Naive thymus-derived CD4-positive, alpha-beta T cell (primary cell): Measurements from ENCODE around the gene ARHGAP33. TPM values are rescaled to one million over a fixed set of nuclear protein-coding genes. Genes with fewer than 3 reads are reported as not detected.

ENCODE experiments used
- ATAC-seq: fragments of 150-1000 bp; cut with Tn5 transposase; 2 replicates; pipeline ENCODE4 v1.10.0; 2021; ENCODE audit warnings: mild to moderate bottlenecking, moderate library complexity
- CTCF ChIA-PET: fragments of 350-600 bp; sonication (Branson Sonifier 250); formaldehyde crosslinking; loops from one replicate; lab custom pipeline; 2021; ENCODE audit warnings: antibody characterized with exemption; lab: Charles Lee
- POLR2A ChIA-PET: fragments of 350-600 bp; sonication (Branson Sonifier 250); formaldehyde crosslinking; loops from one replicate; lab custom pipeline; 2021; ENCODE audit warnings: antibody characterized with exemption, inconsistent platforms; lab: Charles Lee
- DNase-seq, 9 donors: peaks; one replicate each; pipeline versions ENCODE4 v3.0.0 to v3.0.0-alpha.2; 2020 to 2022; ENCODE audit warnings: mixed read lengths in 1 of 9
- H3K27ac ChIP-seq: one replicate; pipeline ENCODE4 v1.7.0; 2013; ENCODE audit warnings: mild to moderate bottlenecking, low read depth, low read length, moderate library complexity
- H3K27me3 ChIP-seq, 2 donors: one replicate each; pipeline ENCODE4 v1.7.0; 2013; ENCODE audit warnings: low read length in 2 of 2, mild to moderate bottlenecking in 2 of 2, moderate library complexity in 2 of 2; ENCODE audit not compliant: control insufficient read depth in 2 of 2, insufficient read depth in 2 of 2
- H3K36me3 ChIP-seq, 3 experiments: 1 replicate in 2 of 3; 2 replicates in 1 of 3; pipeline ENCODE4 v1.7.0; 2013; ENCODE audit warnings: low read length in 3 of 3, mild to moderate bottlenecking in 3 of 3, moderate library complexity in 1 of 3; ENCODE audit not compliant: insufficient read depth in 3 of 3, control insufficient read depth in 2 of 3
- H3K4me1 ChIP-seq, 2 donors: one replicate each; pipeline ENCODE4 v1.7.0; 2013; ENCODE audit warnings: low read length in 2 of 2, mild to moderate bottlenecking in 2 of 2, moderate library complexity in 1 of 2; ENCODE audit not compliant: control insufficient read depth in 2 of 2, insufficient read depth in 2 of 2
- H3K4me3 ChIP-seq: 2 replicates; pipeline ENCODE4 v1.7.0; 2013; ENCODE audit warnings: mild to moderate bottlenecking, low read length
- H3K9me3 ChIP-seq, 3 experiments: 1 replicate in 2 of 3; 2 replicates in 1 of 3; pipeline ENCODE4 v1.7.0; 2013; ENCODE audit warnings: low read length in 3 of 3; ENCODE audit not compliant: control insufficient read depth in 2 of 3
- H3K27ac Mint-ChIP-seq, 9 donors: one replicate each; pipeline ENCODE4 v1.8.0; 2020 to 2022; ENCODE audit warnings: mixed read lengths in 9 of 9, mild to moderate bottlenecking in 8 of 9, moderate library complexity in 5 of 9, inconsistent platforms in 2 of 9
- H3K27me3 Mint-ChIP-seq, 5 donors: one replicate each; pipeline ENCODE4 v1.8.0; 2021 to 2022; ENCODE audit warnings: mixed read lengths in 5 of 5, mild to moderate bottlenecking in 1 of 5
- H3K36me3 Mint-ChIP-seq, 5 donors: one replicate each; pipeline ENCODE4 v1.8.0; 2020 to 2022; ENCODE audit warnings: mixed read lengths in 5 of 5, mild to moderate bottlenecking in 3 of 5, inconsistent platforms in 1 of 5
- H3K4me1 Mint-ChIP-seq, 7 donors: one replicate each; pipeline ENCODE4 v1.8.0; 2020 to 2022; ENCODE audit warnings: mixed read lengths in 7 of 7, mild to moderate bottlenecking in 3 of 7, inconsistent platforms in 1 of 7
- H3K4me3 Mint-ChIP-seq, 10 donors: one replicate each; pipeline ENCODE4 v1.8.0; 2020 to 2022; ENCODE audit warnings: mild to moderate bottlenecking in 10 of 10, mixed read lengths in 10 of 10, moderate library complexity in 6 of 10, inconsistent platforms in 2 of 10
- H3K9me3 Mint-ChIP-seq, 11 donors: one replicate each; pipeline ENCODE4 v1.8.0; 2020 to 2022; ENCODE audit warnings: mixed read lengths in 11 of 11, mild to moderate bottlenecking in 4 of 11, inconsistent platforms in 1 of 11, moderate library complexity in 1 of 11
- intact Hi-C, 2 donors: fragments of 100-400 bp; cut with micrococcal nuclease; formaldehyde crosslinking; loops; one replicate each; pipeline ENCODE4 v1.15.1; 2023
- polyA plus RNA-seq, 2 donors: library from polyadenylated mRNA; unstranded; fragments of 300-500 nt; fragmentation: Illumina TruSeq; gene quantifications; one replicate each; pipeline ENCODE4 v1.2.3, GENCODE V29; 2021
- total RNA-seq, 6 experiments: library from RNA in 5 of 6; stranded (reverse) in 5 of 6; gene quantifications; 1 replicate in 5 of 6; 2 replicates in 1 of 6; pipeline ENCODE4 v1.2.3 and lab custom pipeline; 2021 to 2026

Gene ARHGAP33, protein sequence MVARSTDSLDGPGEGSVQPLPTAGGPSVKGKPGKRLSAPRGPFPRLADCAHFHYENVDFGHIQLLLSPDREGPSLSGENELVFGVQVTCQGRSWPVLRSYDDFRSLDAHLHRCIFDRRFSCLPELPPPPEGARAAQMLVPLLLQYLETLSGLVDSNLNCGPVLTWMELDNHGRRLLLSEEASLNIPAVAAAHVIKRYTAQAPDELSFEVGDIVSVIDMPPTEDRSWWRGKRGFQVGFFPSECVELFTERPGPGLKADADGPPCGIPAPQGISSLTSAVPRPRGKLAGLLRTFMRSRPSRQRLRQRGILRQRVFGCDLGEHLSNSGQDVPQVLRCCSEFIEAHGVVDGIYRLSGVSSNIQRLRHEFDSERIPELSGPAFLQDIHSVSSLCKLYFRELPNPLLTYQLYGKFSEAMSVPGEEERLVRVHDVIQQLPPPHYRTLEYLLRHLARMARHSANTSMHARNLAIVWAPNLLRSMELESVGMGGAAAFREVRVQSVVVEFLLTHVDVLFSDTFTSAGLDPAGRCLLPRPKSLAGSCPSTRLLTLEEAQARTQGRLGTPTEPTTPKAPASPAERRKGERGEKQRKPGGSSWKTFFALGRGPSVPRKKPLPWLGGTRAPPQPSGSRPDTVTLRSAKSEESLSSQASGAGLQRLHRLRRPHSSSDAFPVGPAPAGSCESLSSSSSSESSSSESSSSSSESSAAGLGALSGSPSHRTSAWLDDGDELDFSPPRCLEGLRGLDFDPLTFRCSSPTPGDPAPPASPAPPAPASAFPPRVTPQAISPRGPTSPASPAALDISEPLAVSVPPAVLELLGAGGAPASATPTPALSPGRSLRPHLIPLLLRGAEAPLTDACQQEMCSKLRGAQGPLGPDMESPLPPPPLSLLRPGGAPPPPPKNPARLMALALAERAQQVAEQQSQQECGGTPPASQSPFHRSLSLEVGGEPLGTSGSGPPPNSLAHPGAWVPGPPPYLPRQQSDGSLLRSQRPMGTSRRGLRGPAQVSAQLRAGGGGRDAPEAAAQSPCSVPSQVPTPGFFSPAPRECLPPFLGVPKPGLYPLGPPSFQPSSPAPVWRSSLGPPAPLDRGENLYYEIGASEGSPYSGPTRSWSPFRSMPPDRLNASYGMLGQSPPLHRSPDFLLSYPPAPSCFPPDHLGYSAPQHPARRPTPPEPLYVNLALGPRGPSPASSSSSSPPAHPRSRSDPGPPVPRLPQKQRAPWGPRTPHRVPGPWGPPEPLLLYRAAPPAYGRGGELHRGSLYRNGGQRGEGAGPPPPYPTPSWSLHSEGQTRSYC
- total RNA-seq (10 to 100 TPM; 15.3 to 55.5 (median 23.4) TPM), polyA plus RNA-seq (1 to 10 TPM in 1 of 2 donors, under 1 TPM in 1; 0.09 to 1.0 TPM), total RNA-seq (lab: John Stamatoyannopoulos, UW) (7.9 reads per million, percentile 32 among the genes with 10 or more reads in this experiment)

DNA sequence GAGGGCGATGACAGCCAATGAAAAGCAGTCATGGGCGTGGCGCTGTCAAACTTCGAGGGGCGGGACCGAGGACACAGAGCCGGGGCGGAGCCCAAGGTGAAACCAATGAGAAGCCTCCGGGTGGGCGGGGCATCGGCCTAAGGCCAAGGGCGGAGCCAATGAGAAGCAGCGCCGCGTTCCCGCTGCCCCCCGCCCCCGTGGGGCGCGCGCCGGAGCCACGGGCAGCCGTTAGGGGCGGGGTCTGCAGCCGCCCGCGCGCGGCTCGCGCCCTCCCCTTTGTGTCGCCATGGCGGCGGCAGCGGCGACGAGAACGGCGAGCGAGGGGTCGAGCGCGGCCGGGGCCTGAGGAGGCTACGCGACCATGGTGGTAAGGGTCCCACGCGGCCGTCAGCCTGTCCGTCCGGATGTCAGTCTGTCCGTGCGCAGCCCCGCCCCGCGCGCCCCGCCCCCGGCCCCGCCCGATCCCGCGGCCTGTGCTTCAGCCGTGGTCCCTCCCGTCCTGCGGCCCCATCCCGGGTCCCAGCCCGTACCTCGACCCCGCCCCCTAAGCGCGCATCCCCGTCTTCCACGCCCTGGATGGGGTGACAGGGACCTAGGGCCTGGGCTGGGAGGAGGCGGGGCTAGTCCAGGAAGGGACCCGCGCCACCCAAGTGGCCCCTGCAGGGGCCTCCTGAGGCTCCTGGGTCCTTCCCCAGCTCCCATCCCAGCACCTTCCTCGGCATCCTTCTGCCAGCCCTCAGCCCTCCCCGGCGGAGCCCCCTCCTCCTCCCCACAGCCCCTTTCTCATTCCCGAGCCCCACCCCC is at the start of gene ARHGAP33:
Gene ARHGAP33 (plus strand): TSS at position 267 of the 804 bp plus-strand sequence. CDS start 95 bp downstream, at position 362.
- Histone ChIP-seq H3K27ac (peak within 1 kb of the TSS; percentile 61), H3K27me3 (no peaks in the 10 kb centered on the region), H3K9me3 (no peaks in the 10 kb centered on the region), H3K4me3 (peak within 1 kb of the TSS; percentile 56), H3K36me3 (peaks cover 0 to 8% (median 0%) of the 10 kb centered on the region in 3 experiments), H3K4me1 (peaks cover 0 to 6% of the 10 kb centered on the region in 2 donors)
- ATAC-seq = peak; percentile 100
- Mint-ChIP-seq H3K36me3 (peaks cover 0 to 11% (median 0%) of the 10 kb centered on the region in 5 donors), H3K4me3 (peak within 1 kb of the TSS; percentile 77 to 94 (median 86)), H3K27me3 (no peaks in the 10 kb centered on the region), H3K9me3 (peaks cover 0 to 2% (median 0%) of the 10 kb centered on the region in 11 donors), H3K27ac (peak within 1 kb of the TSS in 7 of 9 donors; percentile 12 to 88 (median 84)), H3K4me1 (peaks cover 11 to 28% (median 18%) of the 10 kb centered on the region in 7 donors)
- ChIA-PET POLR2A (no interaction called here), CTCF (no interaction called here)
- intact Hi-C loops = loop anchor here (1.0 to 10.0 kb wide), 12 partner anchors 17 to 340 kb away; partner anchors contain the start of genes LIN37 (in 2 of the 2), PROSER3 (in 2 of the 2), THAP8 (in 2 of the 2) and WDR62 (in 2 of the 2)
- DNase-seq = peak; percentile 96 to 99 (median 98)

DNA sequence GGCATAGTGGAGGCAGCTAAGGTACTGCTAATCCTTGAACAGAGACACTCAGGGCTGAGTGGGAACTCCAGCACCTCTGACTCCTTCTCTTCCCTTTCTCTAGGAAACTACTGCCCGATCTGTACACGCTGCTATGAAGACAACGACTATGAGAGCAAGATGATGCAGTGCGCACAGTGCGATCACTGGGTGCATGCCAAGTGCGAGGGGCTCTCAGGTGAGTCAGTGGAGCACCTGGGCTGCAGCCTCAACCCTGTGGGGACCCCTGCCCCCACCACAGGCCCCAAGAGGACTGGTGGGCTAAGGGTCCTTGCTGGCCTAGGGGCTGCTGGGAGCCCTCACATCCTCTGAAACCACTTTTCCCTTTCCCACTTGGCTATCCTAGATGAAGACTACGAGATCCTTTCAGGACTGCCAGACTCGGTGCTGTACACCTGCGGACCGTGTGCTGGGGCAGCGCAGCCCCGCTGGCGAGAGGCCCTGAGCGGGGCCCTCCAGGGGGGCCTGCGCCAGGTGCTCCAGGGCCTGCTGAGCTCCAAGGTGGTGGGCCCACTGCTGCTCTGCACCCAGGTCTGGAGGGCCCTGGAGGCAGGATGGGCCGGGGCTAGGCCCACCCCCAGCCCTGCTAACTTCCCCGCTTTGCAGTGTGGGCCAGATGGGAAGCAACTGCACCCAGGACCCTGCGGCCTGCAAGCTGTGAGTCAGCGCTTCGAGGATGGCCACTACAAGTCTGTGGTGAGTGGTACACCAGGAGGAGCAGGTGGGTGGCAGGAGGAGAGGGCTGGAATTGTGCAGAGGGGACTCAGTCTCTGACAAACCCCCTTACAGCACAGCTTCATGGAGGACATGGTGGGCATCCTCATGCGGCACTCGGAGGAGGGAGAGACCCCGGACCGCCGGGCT is 48.1 kb upstream of the ARHGAP33 start:
- POLR2A ChIA-PET = interaction anchor here (1.5 to 1.8 kb wide), 3 partner anchors 9 to 16 kb away, joined by 4 to 8 read pairs (median 6); no protein-coding TSS in a partner anchor
- intact Hi-C loops = no loop called here
- H3K4me1 ChIP-seq = no peaks in the 10 kb centered on the region
- H3K36me3 Mint-ChIP-seq = peaks cover 4 to 66% (median 10%) of the 10 kb centered on the region in 5 donors
- CTCF ChIA-PET = interaction anchor here (0.9 to 1.0 kb wide), 3 partner anchors 10 to 231 kb away, joined by 3 to 5 read pairs (median 3); partner anchors contain the start of gene U2AF1L4
- no peaks in the 10 kb centered on the region for H3K9me3 Mint-ChIP-seq
- H3K27me3 ChIP-seq = no peaks in the 10 kb centered on the region
- no peak overlapping the region for H3K4me3 Mint-ChIP-seq
- DNase-seq = no peak
- peaks cover 0 to 22% (median 6%) of the 10 kb centered on the region in 7 donors for H3K4me1 Mint-ChIP-seq
- no peak for ATAC-seq
- no peaks in the 10 kb centered on the region for H3K9me3 ChIP-seq
- H3K27me3 Mint-ChIP-seq = no peaks in the 10 kb centered on the region
- H3K36me3 ChIP-seq = peaks cover 38 to 100% (median 60%) of the 10 kb centered on the region in 3 experiments
- H3K27ac ChIP-seq = no peak overlapping the region
- H3K4me3 ChIP-seq = no peak overlapping the region
- H3K27ac Mint-ChIP-seq = peak overlapping the region in 2 of 9 donors; percentile 32 to 41

DNA sequence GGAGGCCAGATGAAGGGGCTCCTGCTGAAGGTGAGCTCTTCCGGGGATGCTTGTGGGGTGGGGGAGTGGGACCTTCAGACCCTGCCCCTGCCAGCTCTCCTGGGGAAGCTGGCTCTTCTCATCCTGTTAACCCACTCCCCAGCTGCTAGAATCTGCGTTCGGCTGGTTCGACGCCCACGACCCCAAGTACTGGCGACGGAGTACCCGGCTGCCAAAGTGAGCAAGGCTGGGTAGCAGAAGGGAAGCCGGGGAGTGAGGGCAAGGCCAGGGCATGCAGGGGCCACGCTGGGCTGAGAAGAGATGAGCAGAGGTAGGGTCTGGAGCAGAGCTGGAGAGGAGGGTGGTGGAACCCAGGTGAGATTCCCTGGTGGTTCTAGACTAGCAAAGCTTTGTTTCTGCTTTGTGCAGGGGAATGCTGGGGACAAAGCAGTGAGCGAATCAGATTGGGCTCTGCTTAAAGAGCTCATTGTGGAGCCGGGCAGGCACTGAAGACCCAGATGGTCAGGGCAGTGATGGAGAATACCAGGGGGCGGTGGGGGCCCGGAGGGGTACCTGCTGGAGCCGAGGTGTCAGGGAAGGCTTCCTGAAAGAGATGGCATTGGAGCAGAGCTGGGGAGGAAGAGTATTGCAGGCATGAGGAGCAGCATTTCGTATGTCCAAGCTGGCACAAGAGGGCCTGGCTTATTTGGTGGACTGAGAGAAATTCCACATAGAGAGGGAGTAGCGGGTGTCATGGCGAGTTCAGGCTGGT is 47.2 kb upstream of the ARHGAP33 start:
- peaks cover 4 to 62% (median 10%) of the 10 kb centered on the region in 5 donors for H3K36me3 Mint-ChIP-seq
- peaks cover 0 to 17% (median 5%) of the 10 kb centered on the region in 7 donors for H3K4me1 Mint-ChIP-seq
- no peak overlapping the region for H3K27ac ChIP-seq
- no peaks in the 10 kb centered on the region for H3K9me3 ChIP-seq
- ATAC-seq (no peak), DNase-seq (no peak)
- POLR2A ChIA-PET = interaction anchor here (1.5 to 1.8 kb wide), 3 partner anchors 9 to 15 kb away, joined by 4 to 8 read pairs (median 6); no protein-coding TSS in a partner anchor
- no peak overlapping the region for H3K4me3 Mint-ChIP-seq
- CTCF ChIA-PET = interaction anchor here (0.9 to 1.0 kb wide), 3 partner anchors 9 to 231 kb away, joined by 3 to 5 read pairs (median 3); partner anchors contain the start of gene U2AF1L4
- no peak overlapping the region for H3K4me3 ChIP-seq
- intact Hi-C loops = no loop called here
- H3K4me1 ChIP-seq = no peaks in the 10 kb centered on the region
- H3K9me3 Mint-ChIP-seq = no peaks in the 10 kb centered on the region
- H3K27me3 ChIP-seq = no peaks in the 10 kb centered on the region
- H3K27ac Mint-ChIP-seq = peak overlapping the region in 2 of 9 donors; percentile 38 to 55
- peaks cover 30 to 98% (median 53%) of the 10 kb centered on the region in 3 experiments for H3K36me3 ChIP-seq
- no peaks in the 10 kb centered on the region for H3K27me3 Mint-ChIP-seq

DNA sequence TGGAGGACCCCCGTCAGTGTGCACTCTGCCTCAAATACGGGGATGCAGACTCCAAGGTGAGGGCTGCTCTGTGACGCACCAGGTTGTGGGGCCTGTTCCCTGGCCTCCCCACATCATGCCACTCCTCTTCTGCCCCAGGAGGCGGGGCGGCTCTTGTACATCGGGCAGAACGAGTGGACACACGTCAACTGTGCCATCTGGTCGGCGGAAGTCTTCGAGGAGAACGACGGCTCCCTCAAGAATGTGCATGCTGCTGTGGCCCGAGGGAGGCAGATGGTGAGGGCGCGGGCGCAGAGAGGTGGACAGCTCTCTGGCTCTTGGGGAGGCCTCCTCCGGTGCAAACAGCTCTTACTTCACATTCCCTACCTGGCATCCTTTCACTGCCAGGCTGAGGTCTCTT is 46.3 kb upstream of the ARHGAP33 start:
- intact Hi-C loops = no loop called here
- no peaks in the 10 kb centered on the region for H3K27me3 ChIP-seq
- Mint-ChIP-seq H3K27ac (no peak overlapping the region), H3K36me3 (peaks cover 4 to 57% (median 10%) of the 10 kb centered on the region in 5 donors), H3K27me3 (no peaks in the 10 kb centered on the region), H3K9me3 (no peaks in the 10 kb centered on the region), H3K4me3 (no peak overlapping the region), H3K4me1 (peaks cover 0 to 20% (median 4%) of the 10 kb centered on the region in 7 donors)
- peaks cover 21 to 98% (median 46%) of the 10 kb centered on the region in 3 experiments for H3K36me3 ChIP-seq
- POLR2A ChIA-PET = interaction anchor here (0.6 to 1.8 kb wide), 3 partner anchors 8 to 158 kb away, joined by 4 to 8 read pairs (median 6); no protein-coding TSS in a partner anchor
- CTCF ChIA-PET = interaction anchor here (1.1 kb wide), 1 partner anchor 10 kb away, joined by 3 read pairs; no protein-coding TSS in a partner anchor
- no peaks in the 10 kb centered on the region for H3K4me1 ChIP-seq
- no peak overlapping the region for H3K27ac ChIP-seq
- H3K9me3 ChIP-seq = no peaks in the 10 kb centered on the region
- no peak for ATAC-seq
- H3K4me3 ChIP-seq = no peak overlapping the region
- DNase-seq = no peak
